OCI-LY3 (cell line): ENCODE measurements around the gene MUS81.

Experiments used
- EZH2phosphoT487 ChIP-seq: fragments of 200-600 bp; shearing (Covaris generic); IDR thresholded peaks from 2 replicates; pipeline ENCODE4 v1.6.1; 2018; ENCODE audit warnings: antibody characterized with exemption, mixed run types, low read depth
- TF ChIP-seq, protein P1 (sequence below): fragments of 200-600, 300-600 bp; sonication (generic); IDR thresholded peaks from 2 replicates; pipeline ENCODE4 v1.5.1; 2014; ENCODE audit warnings: antibody characterized with exemption, low read length, low read depth

DNA sequence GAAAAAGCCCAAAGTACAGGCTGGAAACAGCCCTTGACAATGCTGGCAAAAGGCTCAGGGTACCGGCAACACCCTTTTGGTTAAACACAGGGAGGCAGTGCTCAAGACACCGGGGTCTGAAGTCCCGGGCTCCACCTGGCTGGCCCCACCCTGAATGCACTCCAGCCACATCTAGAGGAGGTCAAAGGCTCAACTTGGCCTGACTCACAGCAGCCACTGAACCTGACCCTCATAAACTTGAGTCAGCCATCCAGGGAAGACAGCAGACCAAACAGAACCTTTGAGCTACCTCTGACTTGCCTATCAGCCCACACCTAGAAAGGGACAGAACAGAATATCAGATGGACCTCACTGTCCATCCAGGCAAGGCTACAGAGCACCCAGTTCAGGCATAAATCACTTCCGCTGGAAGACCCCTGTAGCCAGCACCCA, 6.1 kb upstream of the MUS81 start:
- TF ChIP-seq, protein P1, sequence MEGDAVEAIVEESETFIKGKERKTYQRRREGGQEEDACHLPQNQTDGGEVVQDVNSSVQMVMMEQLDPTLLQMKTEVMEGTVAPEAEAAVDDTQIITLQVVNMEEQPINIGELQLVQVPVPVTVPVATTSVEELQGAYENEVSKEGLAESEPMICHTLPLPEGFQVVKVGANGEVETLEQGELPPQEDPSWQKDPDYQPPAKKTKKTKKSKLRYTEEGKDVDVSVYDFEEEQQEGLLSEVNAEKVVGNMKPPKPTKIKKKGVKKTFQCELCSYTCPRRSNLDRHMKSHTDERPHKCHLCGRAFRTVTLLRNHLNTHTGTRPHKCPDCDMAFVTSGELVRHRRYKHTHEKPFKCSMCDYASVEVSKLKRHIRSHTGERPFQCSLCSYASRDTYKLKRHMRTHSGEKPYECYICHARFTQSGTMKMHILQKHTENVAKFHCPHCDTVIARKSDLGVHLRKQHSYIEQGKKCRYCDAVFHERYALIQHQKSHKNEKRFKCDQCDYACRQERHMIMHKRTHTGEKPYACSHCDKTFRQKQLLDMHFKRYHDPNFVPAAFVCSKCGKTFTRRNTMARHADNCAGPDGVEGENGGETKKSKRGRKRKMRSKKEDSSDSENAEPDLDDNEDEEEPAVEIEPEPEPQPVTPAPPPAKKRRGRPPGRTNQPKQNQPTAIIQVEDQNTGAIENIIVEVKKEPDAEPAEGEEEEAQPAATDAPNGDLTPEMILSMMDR: no peak
- no peak for TF ChIP-seq EZH2phosphoT487
